Motor neuron (in vitro differentiated cells): Measurements from ENCODE around the gene SPARC. TPM values are rescaled to one million over a fixed set of nuclear protein-coding genes. Genes with fewer than 3 reads are reported as not detected.

ENCODE experiments used
- ATAC-seq, 8 experiments: fragments of 200-7000 bp; cut with Tn5 transposase; replicated peaks in 6 of 8; 2 replicates each; pipeline ENCODE4 v1.8.0; 2021; ENCODE audit warnings: mild to moderate bottlenecking in 8 of 8, moderate library complexity in 8 of 8
- H3K27ac ChIP-seq, 2 donors: fragments of 250-450 bp; sonication (Bioruptor Pico); 2 replicates each; pipeline ENCODE4 v1.9.0; 2021; ENCODE audit warnings: antibody characterized with exemption in 2 of 2, mild to moderate bottlenecking in 2 of 2, moderate library complexity in 1 of 2
- H3K4me1 ChIP-seq, 2 donors: fragments of 250-450 bp; sonication (Bioruptor Pico); replicated peaks in 1 of 2; 2 replicates each; pipeline ENCODE4 v1.6.1; 2021; ENCODE audit warnings: antibody characterized with exemption in 2 of 2, mild to moderate bottlenecking in 2 of 2, moderate library complexity in 1 of 2
- H3K4me3 ChIP-seq, 5 donors: fragments of 250-450 bp; sonication (Bioruptor Pico); 2 replicates each; pipeline ENCODE4 v1.9.0; 2021; ENCODE audit warnings: antibody characterized with exemption in 5 of 5, mild to moderate bottlenecking in 5 of 5, moderate library complexity in 4 of 5
- WGBS, 10 experiments: fragments of 450-650 bp; shearing (Covaris generic); methylation state at CpG; one replicate each; pipeline ENCODE4 v1.0.0; 2022; 5-methylcytosine and 5-hydroxymethylcytosine counted together
- in situ Hi-C, 9 experiments: fragments of 400-800 bp; cut with MboI; loops; one replicate each; pipeline ENCODE4 v1.15.0; 2021; ENCODE audit warnings: low sequenced_read_pairs in 9 of 9, low pct_unique_long_range_greater_than_20kb in 2 of 9; ENCODE audit not compliant: unreplicated experiment in 9 of 9
- total RNA-seq, 8 experiments: library from RNA; unstranded; fragments of 300-600 nt; gene quantifications; 2 replicates each; pipeline versions ENCODE4 v1.2.3 to v1.2.4, GENCODE V29; 2022

SPARC gene
- total RNA-seq, 8 experiments from 2014 or later, result 30.2 to 3,358 (median 206) TPM

GRCh38 chr5:151660616-151661495, 25.9 kb downstream of the SPARC start:
- H3K4me1 ChIP-seq, result no peaks in the 10 kb centered on the region
- no peak overlapping the region for H3K27ac ChIP-seq
- in situ Hi-C loops, result loop anchor here in 4 of 9 experiments (10.0 to 25.0 kb wide), 2 partner anchors 84 to 851 kb away; no protein-coding TSS in a partner anchor
- peak in 3 of 8 experiments; percentile 44 to 68 (median 53) for ATAC-seq
- no peak overlapping the region for H3K4me3 ChIP-seq
- WGBS, 10 experiments, result 6 to 100% (median 69%) methylated on average over 1 to 10 of the region's 12 CpGs

DNA sequence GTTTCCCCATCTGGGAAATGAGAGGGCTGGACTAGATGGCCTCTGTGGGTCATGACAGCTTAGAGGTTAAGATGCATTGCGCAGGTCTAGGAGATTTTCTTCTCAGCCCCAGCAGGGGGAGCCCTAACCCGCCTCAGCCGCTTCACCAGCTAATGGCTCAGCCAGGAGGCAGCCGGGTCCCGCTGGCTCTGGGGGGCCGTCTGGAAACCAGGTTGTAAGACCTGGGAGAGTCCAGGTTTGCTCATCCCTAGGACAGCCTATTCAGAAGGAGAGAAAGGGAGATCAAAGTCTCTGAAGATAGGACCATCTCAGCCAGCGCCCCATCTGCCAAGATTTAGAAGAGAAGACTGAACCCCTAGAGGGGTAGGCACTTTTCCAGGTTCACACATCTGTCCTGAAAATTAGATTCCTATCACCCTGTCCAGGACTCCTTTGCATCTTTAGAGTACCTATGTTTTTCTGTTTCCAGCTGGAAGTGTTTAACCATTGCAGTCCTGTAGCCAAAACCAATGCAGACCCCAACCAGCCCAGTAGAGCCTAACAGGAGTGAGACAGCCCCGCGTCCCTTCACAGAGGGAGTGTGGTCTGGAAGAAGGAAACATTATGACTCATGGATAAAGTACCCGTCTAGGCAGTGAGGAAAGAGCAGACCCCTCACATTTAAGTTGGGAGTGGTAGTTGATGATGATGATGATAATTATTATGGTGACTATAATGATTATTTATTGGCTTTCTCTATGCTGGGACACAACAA, 27.5 kb downstream of the SPARC start:
- Histone ChIP-seq H3K4me3 (no peak overlapping the region), H3K27ac (no peak overlapping the region), H3K4me1 (no peaks in the 10 kb centered on the region)
- peak; percentile 63 to 98 (median 94) for ATAC-seq
- in situ Hi-C loops, result loop anchor here in 4 of 9 experiments (5.0 to 25.0 kb wide), 3 partner anchors 83 to 853 kb away; no protein-coding TSS in a partner anchor
- 0 to 47% (median 17%) methylated on average over 1 to 6 of the region's 10 CpGs; no CpG with 5 or more reads in 4 of the 10 experiments for WGBS, 10 experiments

DNA sequence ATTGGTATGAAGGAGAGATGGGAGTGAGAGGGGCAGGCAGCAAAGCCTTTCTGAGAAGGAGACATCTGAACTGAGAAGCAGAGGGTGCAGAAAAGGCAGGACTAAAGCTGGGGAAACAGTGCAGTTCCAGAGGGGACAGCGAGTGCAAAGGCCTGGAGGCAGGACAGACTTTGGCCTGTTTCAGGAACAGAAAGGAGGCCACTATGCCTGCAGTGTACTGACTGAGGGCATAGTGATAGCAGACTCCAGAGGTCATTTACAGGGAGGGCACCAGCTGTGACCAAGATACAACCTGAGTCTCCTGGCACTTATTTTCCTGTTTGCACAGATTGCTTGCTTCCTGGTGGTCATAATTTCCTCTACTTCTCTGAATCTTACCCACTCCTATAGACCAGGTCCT, 29.6 kb downstream of the SPARC start:
- in situ Hi-C loops, result loop anchor here in 4 of 9 experiments (5.0 to 25.0 kb wide), 3 partner anchors 85 to 855 kb away; no protein-coding TSS in a partner anchor
- Histone ChIP-seq H3K27ac (no peak overlapping the region), H3K4me3 (no peak overlapping the region), H3K4me1 (no peaks in the 10 kb centered on the region)
- WGBS, 10 experiments, result 50 to 100% (median 63%) methylated on average over 1 of the region's 1 CpG; no CpG with 5 or more reads in 7 of the 10 experiments
- no peak for ATAC-seq

GRCh38 chr5:151656311-151656710, 30.4 kb downstream of the SPARC start:
- H3K27ac ChIP-seq, result no peak overlapping the region
- no peaks in the 10 kb centered on the region for H3K4me1 ChIP-seq
- H3K4me3 ChIP-seq, result no peak overlapping the region
- WGBS, 10 experiments, result 60 to 100% (median 85%) methylated on average over 1 to 4 of the region's 4 CpGs
- no peak for ATAC-seq
- in situ Hi-C loops, result loop anchor here in 4 of 9 experiments (5.0 to 25.0 kb wide), 3 partner anchors 86 to 856 kb away; no protein-coding TSS in a partner anchor

DNA sequence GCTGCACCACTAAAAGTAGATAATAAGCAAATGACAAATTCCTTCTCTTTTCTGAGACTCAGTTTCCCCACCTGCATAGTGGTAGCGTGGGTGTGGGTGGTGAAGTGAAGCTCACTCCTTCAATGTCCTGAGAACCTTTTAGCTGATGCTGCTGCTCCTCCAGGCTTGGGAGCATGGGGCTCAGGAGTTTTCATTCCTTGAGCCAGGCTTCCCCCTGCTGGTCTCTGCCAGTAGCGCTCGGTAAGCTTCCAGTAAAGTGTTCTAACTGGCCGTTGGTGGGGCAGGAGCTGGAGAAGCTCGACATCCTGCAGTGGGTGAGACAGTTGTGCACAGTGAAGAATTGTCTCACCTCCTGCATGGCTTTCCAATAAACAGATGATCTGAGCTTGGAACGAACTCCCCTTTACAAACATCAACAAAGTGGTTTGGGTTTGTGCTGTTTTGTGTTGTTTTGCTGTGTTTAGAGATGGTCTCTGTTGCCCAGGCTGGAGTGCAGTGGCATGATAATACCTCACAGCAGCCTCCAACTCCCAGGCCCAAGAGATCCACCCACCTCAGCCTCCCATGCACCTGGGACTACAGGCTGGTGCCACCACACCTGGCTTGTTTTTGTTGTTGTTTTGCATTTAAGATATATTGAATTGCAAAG, 34.6 kb downstream of the SPARC start:
- Histone ChIP-seq H3K27ac (no peak overlapping the region), H3K4me1 (no peaks in the 10 kb centered on the region), H3K4me3 (no peak overlapping the region)
- in situ Hi-C loops, result loop anchor here in 4 of 9 experiments (10.0 to 25.0 kb wide), 2 partner anchors 127 to 860 kb away; no protein-coding TSS in a partner anchor
- WGBS, 10 experiments, result 0% methylated on average over 1 to 6 of the region's 6 CpGs; no CpG with 5 or more reads in 4 of the 10 experiments
- peak; percentile 73 to 100 (median 98) for ATAC-seq

GRCh38 chr5:151648988-151649387, 37.7 kb downstream of the SPARC start:
- no peak for ATAC-seq
- 52 to 87% (median 68%) methylated on average over 2 to 7 of the region's 7 CpGs; no CpG with 5 or more reads in 4 of the 10 experiments for WGBS, 10 experiments
- in situ Hi-C loops, result loop anchor here in 1 of 9 experiments (25.0 kb wide), 1 partner anchor 212 kb away; the partner anchor contains the start of gene SLC36A1
- Histone ChIP-seq H3K27ac (no peak overlapping the region), H3K4me1 (no peaks in the 10 kb centered on the region), H3K4me3 (no peak overlapping the region)

DNA sequence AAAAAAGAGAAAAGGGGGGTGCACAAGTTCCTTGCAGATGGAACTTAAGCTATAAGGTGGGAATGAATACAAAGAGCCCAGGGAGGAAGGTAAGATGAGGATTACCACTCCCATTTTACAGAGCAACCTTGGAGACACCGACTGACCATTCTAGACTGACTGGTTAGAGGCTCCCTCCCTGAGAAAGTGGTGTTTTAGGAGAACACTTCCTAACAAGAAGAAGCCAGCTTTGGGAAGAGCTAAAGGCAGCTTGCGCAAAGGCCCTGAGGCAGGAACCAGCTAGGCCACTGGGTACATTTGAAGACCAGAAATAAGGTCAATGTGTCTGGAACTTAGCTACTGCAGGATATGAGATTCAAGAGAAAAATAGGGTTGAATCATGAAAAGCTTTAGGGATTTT, 38.6 kb downstream of the SPARC start:
- in situ Hi-C loops, result loop anchor here in 1 of 9 experiments (25.0 kb wide), 1 partner anchor 211 kb away; the partner anchor contains the start of gene SLC36A1
- ATAC-seq, result no peak
- no peaks in the 10 kb centered on the region for H3K4me1 ChIP-seq
- no peak overlapping the region for H3K27ac ChIP-seq
- H3K4me3 ChIP-seq, result no peak overlapping the region
- 90 to 100% (median 100%) methylated on average over 1 to 2 of the region's 2 CpGs; no CpG with 5 or more reads in 6 of the 10 experiments for WGBS, 10 experiments

DNA sequence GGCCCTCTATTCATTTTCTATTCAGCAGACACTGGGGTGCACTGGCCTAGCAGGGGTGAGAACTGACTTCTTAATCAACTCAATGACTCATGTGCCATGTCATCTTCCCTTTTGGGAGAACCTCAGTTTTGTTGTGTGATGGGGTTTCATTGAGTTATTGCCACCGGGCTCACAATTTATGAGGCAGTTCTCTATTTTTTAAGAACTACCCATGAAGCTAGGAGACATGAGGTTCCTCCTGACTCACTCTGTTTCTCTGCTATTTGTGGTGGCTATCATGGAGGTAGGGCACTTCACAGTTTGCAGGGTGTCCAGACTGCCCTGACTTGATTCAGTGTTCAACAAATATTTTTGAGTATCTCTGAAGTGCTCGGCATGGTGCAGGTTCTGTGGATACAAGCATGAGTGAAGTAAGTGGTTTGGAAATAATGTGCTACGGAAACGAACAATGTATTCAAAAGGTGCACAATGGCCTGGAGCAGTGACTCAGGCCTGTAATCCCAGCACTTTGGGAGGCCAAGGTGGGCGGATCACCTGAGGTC, 39.3 kb downstream of the SPARC start:
- Histone ChIP-seq H3K4me1 (no peaks in the 10 kb centered on the region), H3K4me3 (no peak overlapping the region), H3K27ac (no peak overlapping the region)
- in situ Hi-C loops, result loop anchor here in 1 of 9 experiments (25.0 kb wide), 1 partner anchor 210 kb away; the partner anchor contains the start of gene SLC36A1
- ATAC-seq, result no peak
- WGBS, 10 experiments, result 0 to 100% (median 82%) methylated on average over 1 to 5 of the region's 5 CpGs; no CpG with 5 or more reads in 2 of the 10 experiments

DNA sequence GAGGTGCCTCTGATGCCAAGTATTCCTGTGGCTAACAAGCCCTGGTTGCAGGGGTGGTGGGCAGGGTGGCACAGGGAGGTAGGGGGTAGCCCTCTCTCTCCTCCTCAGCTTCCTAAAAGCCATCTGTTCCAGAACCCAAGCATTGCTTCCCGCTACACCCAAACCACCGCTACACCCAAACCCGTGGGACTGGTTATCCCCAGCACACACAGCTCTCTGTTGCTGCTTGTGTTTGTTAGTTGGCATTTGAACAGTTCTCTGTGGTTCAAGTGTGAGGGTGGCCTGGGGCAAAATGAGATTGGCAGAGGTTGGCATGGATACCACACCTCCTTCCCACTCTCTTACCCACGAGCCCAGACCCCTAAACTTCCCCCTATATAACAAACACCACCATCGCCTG, 40.4 kb downstream of the SPARC start:
- H3K27ac ChIP-seq, result no peak overlapping the region
- in situ Hi-C loops, result loop anchor here in 1 of 9 experiments (25.0 kb wide), 1 partner anchor 209 kb away; the partner anchor contains the start of gene SLC36A1
- H3K4me3 ChIP-seq, result no peak overlapping the region
- ATAC-seq, result no peak
- 53 to 100% (median 85%) methylated on average over 1 to 2 of the region's 5 CpGs; no CpG with 5 or more reads in 6 of the 10 experiments for WGBS, 10 experiments
- no peaks in the 10 kb centered on the region for H3K4me1 ChIP-seq

DNA sequence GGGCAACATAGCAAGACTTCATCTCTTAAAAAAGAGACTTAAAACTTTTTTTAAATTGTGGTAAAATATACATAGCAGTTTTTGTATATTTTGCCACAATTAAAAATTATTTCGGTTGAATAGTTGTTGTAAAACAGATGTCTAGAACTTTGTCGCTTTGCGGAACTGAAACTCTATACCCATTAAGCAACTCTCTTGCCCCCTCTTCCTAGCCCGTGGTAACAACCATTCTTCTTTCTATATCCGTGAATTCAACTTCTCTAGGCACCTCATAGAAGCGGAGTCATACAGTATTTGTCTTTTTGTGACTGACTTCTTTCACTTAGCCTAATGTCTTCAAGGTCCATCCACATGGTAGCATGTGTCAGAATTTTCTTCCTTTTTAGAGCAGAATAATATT, 43.3 kb downstream of the SPARC start:
- in situ Hi-C loops, result loop anchor here in 1 of 9 experiments (25.0 kb wide), 1 partner anchor 206 kb away; the partner anchor contains the start of gene SLC36A1
- ATAC-seq, result no peak
- no peaks in the 10 kb centered on the region for H3K4me1 ChIP-seq
- 39 to 98% (median 85%) methylated on average over 1 to 6 of the region's 6 CpGs for WGBS, 10 experiments
- H3K4me3 ChIP-seq, result no peak overlapping the region
- no peak overlapping the region for H3K27ac ChIP-seq

- in situ Hi-C loops, result loop anchor here in 1 of 9 experiments (25.0 kb wide), 1 partner anchor 205 kb away; the partner anchor contains the start of gene SLC36A1
- no peak overlapping the region for H3K4me3 ChIP-seq
- no peak overlapping the region for H3K27ac ChIP-seq
- H3K4me1 ChIP-seq, result no peaks in the 10 kb centered on the region
- no peak for ATAC-seq
- WGBS, 10 experiments, result 40 to 89% (median 63%) methylated on average over 1 to 3 of the region's 3 CpGs; no CpG with 5 or more reads in 2 of the 10 experiments
Observed at GRCh38 chr5:151642472-151643140, 44.1 kb downstream of the SPARC start.
